Keratinocyte (primary cell): ENCODE measurements around the gene SH3RF1. TPM values are rescaled to one million over a fixed set of nuclear protein-coding genes. Genes with fewer than 3 reads are reported as not detected.

Experiments
- DNase-seq: peaks from one replicate; pipeline ENCODE4 v3.0.0-alpha.2; 2011; ENCODE audit warnings: low read depth, missing footprints, low spot score
- FAIRE-seq: peaks from 2 replicates; lab custom pipeline; 2011; peaks lifted over from hg19 to GRCh38; lab: Jason Lieb, UNC
- H2AFZ ChIP-seq: 2 replicates; pipeline ENCODE4 v1.6.0; 2012; ENCODE audit warnings: low read length, control low read depth, inconsistent platforms; ENCODE audit not compliant: control insufficient read depth
- H3K27ac ChIP-seq: 2 replicates; pipeline ENCODE4 v1.5.1; 2011; ENCODE audit warnings: low read length; ENCODE audit not compliant: control insufficient read depth, insufficient read depth
- H3K27me3 ChIP-seq: 3 replicates; pipeline ENCODE4 v1.6.0; 2011; ENCODE audit warnings: low read length; ENCODE audit not compliant: control insufficient read depth, insufficient read depth; ENCODE audit errors: extremely low read depth
- H3K36me3 ChIP-seq, 2 experiments: 2 replicates in 1 of 2; 3 replicates in 1 of 2; pipeline ENCODE4 v1.5.1; 2011; ENCODE audit warnings: low read length in 2 of 2, mild to moderate bottlenecking in 1 of 2; ENCODE audit not compliant: control insufficient read depth in 2 of 2, insufficient read depth in 2 of 2; ENCODE audit errors: extremely low read depth in 1 of 2
- H3K4me1 ChIP-seq: 3 replicates; pipeline ENCODE4 v1.5.1; 2011; ENCODE audit warnings: low read length; ENCODE audit not compliant: control insufficient read depth, insufficient read depth; ENCODE audit errors: extremely low read depth
- H3K4me2 ChIP-seq: 3 replicates; pipeline ENCODE4 v1.6.0; 2011; ENCODE audit warnings: low read depth, low read length; ENCODE audit not compliant: control insufficient read depth, insufficient read depth; ENCODE audit errors: extremely low read depth
- H3K4me3 ChIP-seq, 3 experiments: fragments of 200-600 bp in 1 of 3; sonication (generic) in 1 of 3; 2 replicates in 2 of 3; 3 replicates in 1 of 3; pipeline ENCODE4 v1.5.1; 2011 to 2016; ENCODE audit warnings: low read length in 3 of 3, mild to moderate bottlenecking in 3 of 3, control low read depth in 2 of 3, inconsistent platforms in 1 of 3, low read depth in 1 of 3, mixed read lengths in 1 of 3, mixed run types in 1 of 3, moderate library complexity in 1 of 3; ENCODE audit not compliant: control insufficient read depth in 2 of 3, insufficient read depth in 2 of 3; ENCODE audit errors: extremely low read depth in 1 of 3
- H3K79me2 ChIP-seq: 2 replicates; pipeline ENCODE4 v1.6.0; 2012; ENCODE audit warnings: low read length; ENCODE audit not compliant: control insufficient read depth, insufficient read depth
- H3K9ac ChIP-seq: 3 replicates; pipeline ENCODE4 v1.6.0; 2011; ENCODE audit warnings: low read length; ENCODE audit not compliant: control insufficient read depth, insufficient read depth; ENCODE audit errors: extremely low read depth
- H3K9me1 ChIP-seq: 3 replicates; pipeline ENCODE4 v1.6.0; 2011; ENCODE audit warnings: low read length; ENCODE audit not compliant: control insufficient read depth, insufficient read depth; ENCODE audit errors: extremely low read depth
- H3K9me3 ChIP-seq: 2 replicates; pipeline ENCODE4 v1.5.1; 2012; ENCODE audit warnings: low read depth, low read length; ENCODE audit not compliant: control insufficient read depth
- H4K20me1 ChIP-seq: 3 replicates; pipeline ENCODE4 v1.6.0; 2011; ENCODE audit warnings: low read length; ENCODE audit not compliant: control insufficient read depth, insufficient read depth; ENCODE audit errors: extremely low read depth
- CTCF ChIP-seq, 3 experiments: IDR thresholded peaks in 1 of 3; conservative IDR thresholded peaks in 1 of 3; optimal IDR thresholded peaks in 1 of 3; 2 replicates in 2 of 3; 3 replicates in 1 of 3; pipeline versions ENCODE3 to v1.5.1; 2011; ENCODE audit warnings: low read length in 3 of 3, mild to moderate bottlenecking in 3 of 3, moderate library complexity in 2 of 3, control low read depth in 1 of 3, inconsistent platforms in 1 of 3; ENCODE audit not compliant: insufficient read depth in 2 of 3; ENCODE audit errors: extremely low read depth in 1 of 3
- EZH2 ChIP-seq: IDR thresholded peaks from one replicate; pipeline ENCODE4 v1.6.1; 2012; ENCODE audit warnings: inconsistent platforms, mild to moderate bottlenecking, low read length, moderate library complexity
- dilution Hi-C: fragments of 300-500 bp; cut with MboI; formaldehyde crosslinking; loops from one replicate; pipeline ENCODE4 v1.7.0; 2020; ENCODE audit warnings: low sequenced_read_pairs; ENCODE audit not compliant: extremely low pct_ligation_motif_present
- polyA minus RNA-seq, 3 experiments: library from RNA; depleted of rRNA, polyadenylated mRNA; stranded (reverse); fragments of >200 nt; gene quantifications; 1 replicate in 1 of 3; 2 replicates in 1 of 3; 3 replicates in 1 of 3; pipeline ENCODE4 v1.2.3, GENCODE V29; 2011
- polyA plus RNA-seq, 5 experiments: library from polyadenylated mRNA; depleted of rRNA in 3 of 5; stranded (reverse) in 3 of 5; stranded (forward) in 1 of 5; unstranded in 1 of 5; fragments of >200 nt; gene quantifications; 1 replicate in 1 of 5; 2 replicates in 3 of 5; 3 replicates in 1 of 5; pipeline versions ENCODE4 v1.2.1 to v1.2.3, GENCODE V29; 2011 to 2012; ENCODE audit warnings: missing spikeins in 2 of 5, low read depth in 1 of 5, low replicate concordance in 1 of 5

Gene SH3RF1
- 4.6 to 16.8 TPM (median 9.5 TPM) in 3 replicates for polyA plus RNA-seq
- 9.4 TPM for polyA plus RNA-seq (2011; ENCODE audit: low read depth)
- polyA plus RNA-seq (2011; cell fraction: cytosol; rRNA removed) = 8.1 and 8.5 TPM in 2 replicates
- polyA plus RNA-seq (2011; cell fraction: nucleus; rRNA removed) = 13.6 and 13.7 TPM in 2 replicates
- 6.4 and 14.3 TPM in 2 replicates for polyA plus RNA-seq (2012; ENCODE audit: low replicate concordance)
- 38.4 to 53.9 TPM (median 51.6 TPM) in 3 replicates for polyA minus RNA-seq
- polyA minus RNA-seq (2011; cell fraction: cytosol; rRNA and poly(A)+ RNA removed) = 13.0 TPM
- 28.0 and 48.9 TPM in 2 replicates for polyA minus RNA-seq (2011; cell fraction: nucleus; rRNA and poly(A)+ RNA removed)

- dilution Hi-C loops = no loop called here
- no peaks in the 10 kb centered on the region for H4K20me1 ChIP-seq
- H3K4me1 ChIP-seq = peaks cover 25% of the 10 kb centered on the region
- peaks cover 44% of the 10 kb centered on the region for H3K79me2 ChIP-seq
- H3K27ac ChIP-seq = peak within 1 kb of the TSS; percentile 92
- H3K27me3 ChIP-seq = no peaks in the 10 kb centered on the region
- peak within 1 kb of the TSS; percentile 98 for H3K9ac ChIP-seq
- DNase-seq (no peak), FAIRE-seq (no peak)
- peak within 1 kb of the TSS; percentile 83 to 93 (median 87) for H3K4me3 ChIP-seq
- no peaks in the 10 kb centered on the region for H3K9me3 ChIP-seq
- no peaks in the 10 kb centered on the region for H3K9me1 ChIP-seq
- TF ChIP-seq EZH2 (no peak), CTCF (optimal IDR thresholded peaks at IDR 0.05 in 1 of 3, IDR thresholded peaks at IDR 0.05 in 1 of 3, conservative IDR thresholded peaks at IDR 0.05 in 1 of 3; ENCODE audit: extremely low read depth in 1 of 3, insufficient read depth in 2 of 3, low read length in 3 of 3) (peak in 2 of 3 experiments; percentile 7 to 31)
- H3K36me3 ChIP-seq = peaks cover 0 to 7% of the 10 kb centered on the region in 2 experiments
- peak within 1 kb of the TSS; percentile 93 for H3K4me2 ChIP-seq
- H2AFZ ChIP-seq = peak within 1 kb of the TSS; percentile 72
Measured at GRCh38 chr4:169270810-169271691, at the start of gene SH3RF1. TSS of gene SH3RF1 (minus strand) at chr4:169270956. CDS start at chr4:169269212, 1,744 bp downstream.

- Histone ChIP-seq H3K9ac (peak overlapping the region; percentile 2), H4K20me1 (no peaks in the 10 kb centered on the region), H3K4me1 (peaks cover 33% of the 10 kb centered on the region), H2AFZ (peak overlapping the region; percentile 43), H3K9me3 (no peaks in the 10 kb centered on the region), H3K27me3 (no peaks in the 10 kb centered on the region), H3K36me3 (no peaks in the 10 kb centered on the region), H3K27ac (peak overlapping the region; percentile 66), H3K79me2 (no peaks in the 10 kb centered on the region), H3K9me1 (no peaks in the 10 kb centered on the region), H3K4me2 (peak overlapping the region; percentile 60), H3K4me3 (peak overlapping the region in 2 of 3 experiments; percentile 26 to 27)
- DNase-seq (peak; percentile 35), FAIRE-seq (peak; percentile 55)
- dilution Hi-C loops = no loop called here
- TF ChIP-seq EZH2 (no peak), CTCF (optimal IDR thresholded peaks at IDR 0.05 in 1 of 3, IDR thresholded peaks at IDR 0.05 in 1 of 3, conservative IDR thresholded peaks at IDR 0.05 in 1 of 3; ENCODE audit: extremely low read depth in 1 of 3, insufficient read depth in 2 of 3, low read length in 3 of 3) (no peak)
Measured at GRCh38 chr4:169315530-169316343, 45.0 kb upstream of the SH3RF1 start.
